Uterus (tissue), 2 donors: ENCODE data around the gene PDK1.

Experiments
- POLR2A ChIP-seq, 2 donors: fragments of 450-650 bp; IDR thresholded peaks; one replicate each; pipeline ENCODE4 v1.6.1; 2016; ENCODE audit warnings: antibody characterized with exemption in 2 of 2, mild to moderate bottlenecking in 1 of 2, moderate library complexity in 1 of 2
- TF ChIP-seq, protein P1 (sequence below), 4 experiments: fragments of 200-600 bp in 2 of 4; fragments of 450-650 bp in 2 of 4; sonication (generic) in 2 of 4; IDR thresholded peaks; one replicate each; pipeline ENCODE4 v1.5.1; 2016 to 2019; ENCODE audit warnings: antibody characterized with exemption in 4 of 4, mild to moderate bottlenecking in 2 of 4, moderate library complexity in 1 of 4

- TF ChIP-seq, protein P1, sequence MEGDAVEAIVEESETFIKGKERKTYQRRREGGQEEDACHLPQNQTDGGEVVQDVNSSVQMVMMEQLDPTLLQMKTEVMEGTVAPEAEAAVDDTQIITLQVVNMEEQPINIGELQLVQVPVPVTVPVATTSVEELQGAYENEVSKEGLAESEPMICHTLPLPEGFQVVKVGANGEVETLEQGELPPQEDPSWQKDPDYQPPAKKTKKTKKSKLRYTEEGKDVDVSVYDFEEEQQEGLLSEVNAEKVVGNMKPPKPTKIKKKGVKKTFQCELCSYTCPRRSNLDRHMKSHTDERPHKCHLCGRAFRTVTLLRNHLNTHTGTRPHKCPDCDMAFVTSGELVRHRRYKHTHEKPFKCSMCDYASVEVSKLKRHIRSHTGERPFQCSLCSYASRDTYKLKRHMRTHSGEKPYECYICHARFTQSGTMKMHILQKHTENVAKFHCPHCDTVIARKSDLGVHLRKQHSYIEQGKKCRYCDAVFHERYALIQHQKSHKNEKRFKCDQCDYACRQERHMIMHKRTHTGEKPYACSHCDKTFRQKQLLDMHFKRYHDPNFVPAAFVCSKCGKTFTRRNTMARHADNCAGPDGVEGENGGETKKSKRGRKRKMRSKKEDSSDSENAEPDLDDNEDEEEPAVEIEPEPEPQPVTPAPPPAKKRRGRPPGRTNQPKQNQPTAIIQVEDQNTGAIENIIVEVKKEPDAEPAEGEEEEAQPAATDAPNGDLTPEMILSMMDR (IDR thresholded peaks at IDR 0.05), result no peak
- no peak for TF ChIP-seq POLR2A (IDR thresholded peaks at IDR 0.05)
Measured at GRCh38 chr2:172550419-172550818, 5.5 kb upstream of the PDK1 start.
